ENCODE data around the gene OR10AD1. TPM values are rescaled to one million over a fixed set of nuclear protein-coding genes. Genes with fewer than 3 reads are reported as not detected.

The OR10AD1 gene
- polyA plus RNA-seq, 1 donor from 2014 or later: not detected

DNA sequence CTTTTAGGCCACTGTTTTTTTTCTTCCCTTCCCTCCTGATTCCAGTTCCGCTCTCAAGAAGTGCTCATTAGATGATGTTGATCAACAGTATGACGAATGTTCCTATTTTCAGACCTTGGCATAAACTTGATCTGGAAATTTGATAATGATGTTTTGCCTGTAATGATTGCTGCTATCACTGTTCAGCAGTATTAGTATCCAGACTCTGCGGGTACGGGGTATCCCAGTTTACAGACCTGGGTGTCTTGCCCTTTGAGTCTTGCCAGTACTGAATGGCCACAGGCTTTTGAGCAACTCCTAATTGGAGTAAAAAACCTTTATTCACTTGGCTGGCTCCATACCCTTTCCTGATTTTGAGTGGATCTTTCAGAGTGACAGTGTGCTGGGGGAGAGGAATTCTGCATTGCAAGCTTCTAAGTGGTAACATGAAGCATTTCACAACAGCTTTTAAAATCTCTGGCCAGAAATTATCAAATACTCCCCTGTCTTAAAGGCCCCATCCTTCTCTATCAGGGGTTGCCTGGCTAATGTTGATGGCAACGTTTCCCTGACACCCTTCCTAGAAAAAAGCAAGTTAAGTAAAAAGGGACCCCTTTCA is 39.8 kb downstream of the OR10AD1 start:
- no peak overlapping the region for H3K9ac ChIP-seq (ENCODE audit: low read length)
- no peak overlapping the region for H3K4me2 ChIP-seq (ENCODE audit: low read length)
- no peaks in the 10 kb centered on the region for H3F3A ChIP-seq (ENCODE audit: insufficient read depth, low read length, poor library complexity, severe bottlenecking)
- no peaks in the 10 kb centered on the region for H3K36me3 ChIP-seq (ENCODE audit: insufficient read depth, low read length)
- no peaks in the 10 kb centered on the region for H4K20me1 ChIP-seq (ENCODE audit: insufficient read depth)
- no peaks in the 10 kb centered on the region for H3K9me2 ChIP-seq (ENCODE audit: insufficient read depth, low read length)
- no peak overlapping the region for H3K27ac ChIP-seq (ENCODE audit: low read length)
- H3K9me3 ChIP-seq (ENCODE audit: low read length): no peaks in the 10 kb centered on the region
- TF ChIP-seq EZH2 (IDR thresholded peaks at IDR 0.05; ENCODE audit: borderline replicate concordance, insufficient read depth, low read length, poor library complexity, severe bottlenecking) (no peak), POLR2AphosphoS5 (IDR thresholded peaks at IDR 0.05) (no peak), RAD21 (conservative IDR thresholded peaks at IDR 0.05) (no peak), TAF1 (IDR thresholded peaks at IDR 0.05; ENCODE audit: low read depth) (no peak), MXI1 (conservative IDR thresholded peaks at IDR 0.05; ENCODE audit: poor library complexity, severe bottlenecking) (no peak), EP300 (conservative IDR thresholded peaks at IDR 0.05; ENCODE audit: poor library complexity, severe bottlenecking) (no peak), SMC3 (conservative IDR thresholded peaks at IDR 0.05; ENCODE audit: poor library complexity) (no peak)
- TF ChIP-seq, protein P1, sequence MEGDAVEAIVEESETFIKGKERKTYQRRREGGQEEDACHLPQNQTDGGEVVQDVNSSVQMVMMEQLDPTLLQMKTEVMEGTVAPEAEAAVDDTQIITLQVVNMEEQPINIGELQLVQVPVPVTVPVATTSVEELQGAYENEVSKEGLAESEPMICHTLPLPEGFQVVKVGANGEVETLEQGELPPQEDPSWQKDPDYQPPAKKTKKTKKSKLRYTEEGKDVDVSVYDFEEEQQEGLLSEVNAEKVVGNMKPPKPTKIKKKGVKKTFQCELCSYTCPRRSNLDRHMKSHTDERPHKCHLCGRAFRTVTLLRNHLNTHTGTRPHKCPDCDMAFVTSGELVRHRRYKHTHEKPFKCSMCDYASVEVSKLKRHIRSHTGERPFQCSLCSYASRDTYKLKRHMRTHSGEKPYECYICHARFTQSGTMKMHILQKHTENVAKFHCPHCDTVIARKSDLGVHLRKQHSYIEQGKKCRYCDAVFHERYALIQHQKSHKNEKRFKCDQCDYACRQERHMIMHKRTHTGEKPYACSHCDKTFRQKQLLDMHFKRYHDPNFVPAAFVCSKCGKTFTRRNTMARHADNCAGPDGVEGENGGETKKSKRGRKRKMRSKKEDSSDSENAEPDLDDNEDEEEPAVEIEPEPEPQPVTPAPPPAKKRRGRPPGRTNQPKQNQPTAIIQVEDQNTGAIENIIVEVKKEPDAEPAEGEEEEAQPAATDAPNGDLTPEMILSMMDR (IDR thresholded peaks at IDR 0.05; ENCODE audit: poor library complexity, severe bottlenecking): no peak
- TF ChIP-seq, protein P2, sequence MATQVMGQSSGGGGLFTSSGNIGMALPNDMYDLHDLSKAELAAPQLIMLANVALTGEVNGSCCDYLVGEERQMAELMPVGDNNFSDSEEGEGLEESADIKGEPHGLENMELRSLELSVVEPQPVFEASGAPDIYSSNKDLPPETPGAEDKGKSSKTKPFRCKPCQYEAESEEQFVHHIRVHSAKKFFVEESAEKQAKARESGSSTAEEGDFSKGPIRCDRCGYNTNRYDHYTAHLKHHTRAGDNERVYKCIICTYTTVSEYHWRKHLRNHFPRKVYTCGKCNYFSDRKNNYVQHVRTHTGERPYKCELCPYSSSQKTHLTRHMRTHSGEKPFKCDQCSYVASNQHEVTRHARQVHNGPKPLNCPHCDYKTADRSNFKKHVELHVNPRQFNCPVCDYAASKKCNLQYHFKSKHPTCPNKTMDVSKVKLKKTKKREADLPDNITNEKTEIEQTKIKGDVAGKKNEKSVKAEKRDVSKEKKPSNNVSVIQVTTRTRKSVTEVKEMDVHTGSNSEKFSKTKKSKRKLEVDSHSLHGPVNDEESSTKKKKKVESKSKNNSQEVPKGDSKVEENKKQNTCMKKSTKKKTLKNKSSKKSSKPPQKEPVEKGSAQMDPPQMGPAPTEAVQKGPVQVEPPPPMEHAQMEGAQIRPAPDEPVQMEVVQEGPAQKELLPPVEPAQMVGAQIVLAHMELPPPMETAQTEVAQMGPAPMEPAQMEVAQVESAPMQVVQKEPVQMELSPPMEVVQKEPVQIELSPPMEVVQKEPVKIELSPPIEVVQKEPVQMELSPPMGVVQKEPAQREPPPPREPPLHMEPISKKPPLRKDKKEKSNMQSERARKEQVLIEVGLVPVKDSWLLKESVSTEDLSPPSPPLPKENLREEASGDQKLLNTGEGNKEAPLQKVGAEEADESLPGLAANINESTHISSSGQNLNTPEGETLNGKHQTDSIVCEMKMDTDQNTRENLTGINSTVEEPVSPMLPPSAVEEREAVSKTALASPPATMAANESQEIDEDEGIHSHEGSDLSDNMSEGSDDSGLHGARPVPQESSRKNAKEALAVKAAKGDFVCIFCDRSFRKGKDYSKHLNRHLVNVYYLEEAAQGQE (IDR thresholded peaks at IDR 0.05; ENCODE audit: borderline replicate concordance): no peak
- no peaks in the 10 kb centered on the region for H3K27me3 ChIP-seq (ENCODE audit: insufficient read depth, low read depth, low read length)
- H3K79me2 ChIP-seq (replicated peaks; ENCODE audit: insufficient read depth, low read length): no peaks in the 10 kb centered on the region
- H3K4me3 ChIP-seq (ENCODE audit: low read length): no peak overlapping the region
- no peak overlapping the region for H2AFZ ChIP-seq (ENCODE audit: low read depth, low read length)

DNA sequence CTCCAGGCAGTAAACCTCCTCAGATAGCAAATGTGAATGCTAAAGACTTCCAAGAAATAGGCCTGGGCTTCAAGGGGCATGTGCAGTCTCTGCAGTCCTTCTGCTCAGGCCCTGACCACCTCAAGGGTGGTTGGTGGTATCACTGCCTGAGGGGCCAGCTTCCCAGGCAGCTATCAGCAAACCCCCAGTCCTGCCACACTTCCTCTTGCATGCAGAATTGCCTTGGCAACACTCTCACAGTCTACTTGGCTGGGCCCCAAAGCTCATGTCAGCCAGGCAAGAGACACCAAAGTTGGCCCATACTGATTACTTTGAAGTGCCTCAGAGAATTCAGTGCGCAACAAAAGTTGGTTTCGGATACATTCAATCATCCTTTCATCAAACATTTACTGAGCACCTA is 42.3 kb downstream of the OR10AD1 start:
- no peaks in the 10 kb centered on the region for H3K9me3 ChIP-seq (ENCODE audit: low read length)
- TF ChIP-seq EZH2 (IDR thresholded peaks at IDR 0.05; ENCODE audit: borderline replicate concordance, insufficient read depth, low read length, poor library complexity, severe bottlenecking) (no peak), SMC3 (conservative IDR thresholded peaks at IDR 0.05; ENCODE audit: poor library complexity) (no peak), POLR2AphosphoS5 (IDR thresholded peaks at IDR 0.05) (no peak), MXI1 (conservative IDR thresholded peaks at IDR 0.05; ENCODE audit: poor library complexity, severe bottlenecking) (no peak), EP300 (conservative IDR thresholded peaks at IDR 0.05; ENCODE audit: poor library complexity, severe bottlenecking) (no peak), RAD21 (conservative IDR thresholded peaks at IDR 0.05) (no peak), TAF1 (IDR thresholded peaks at IDR 0.05; ENCODE audit: low read depth) (no peak)
- TF ChIP-seq, protein P1 (IDR thresholded peaks at IDR 0.05; ENCODE audit: poor library complexity, severe bottlenecking): no peak
- TF ChIP-seq, protein P2 (IDR thresholded peaks at IDR 0.05; ENCODE audit: borderline replicate concordance): no peak
- no peaks in the 10 kb centered on the region for H3K36me3 ChIP-seq (ENCODE audit: insufficient read depth, low read length)
- no peak overlapping the region for H3K9ac ChIP-seq (ENCODE audit: low read length)
- no peak overlapping the region for H2AFZ ChIP-seq (ENCODE audit: low read depth, low read length)
- no peak overlapping the region for H3K27ac ChIP-seq (ENCODE audit: low read length)
- H3K79me2 ChIP-seq (replicated peaks; ENCODE audit: insufficient read depth, low read length): peaks cover 9% of the 10 kb centered on the region
- no peaks in the 10 kb centered on the region for H3K27me3 ChIP-seq (ENCODE audit: insufficient read depth, low read depth, low read length)
- H3K4me2 ChIP-seq (ENCODE audit: low read length): no peak overlapping the region
- no peaks in the 10 kb centered on the region for H4K20me1 ChIP-seq (ENCODE audit: insufficient read depth)
- H3K9me2 ChIP-seq (ENCODE audit: insufficient read depth, low read length): no peaks in the 10 kb centered on the region
- H3F3A ChIP-seq (ENCODE audit: insufficient read depth, low read length, poor library complexity, severe bottlenecking): no peaks in the 10 kb centered on the region
- no peak overlapping the region for H3K4me3 ChIP-seq (ENCODE audit: low read length)
